Activated CD4-positive, CD25-positive, alpha-beta regulatory T cell treated with anti-CD3 and anti-CD28 coated beads, Interleukin-2, amount 50 U/mL, for 72 hours (primary cell): Measurements from ENCODE around the gene API5.
"Not testable (repeated sequence)": the region's sequence is repeated elsewhere in the genome, so short reads cannot be mapped to it uniquely, and the experiment has no call there.

Experiments used
- DNase-seq: peaks from one replicate; pipeline ENCODE4 v3.0.0; 2021

The API5 gene

DNA sequence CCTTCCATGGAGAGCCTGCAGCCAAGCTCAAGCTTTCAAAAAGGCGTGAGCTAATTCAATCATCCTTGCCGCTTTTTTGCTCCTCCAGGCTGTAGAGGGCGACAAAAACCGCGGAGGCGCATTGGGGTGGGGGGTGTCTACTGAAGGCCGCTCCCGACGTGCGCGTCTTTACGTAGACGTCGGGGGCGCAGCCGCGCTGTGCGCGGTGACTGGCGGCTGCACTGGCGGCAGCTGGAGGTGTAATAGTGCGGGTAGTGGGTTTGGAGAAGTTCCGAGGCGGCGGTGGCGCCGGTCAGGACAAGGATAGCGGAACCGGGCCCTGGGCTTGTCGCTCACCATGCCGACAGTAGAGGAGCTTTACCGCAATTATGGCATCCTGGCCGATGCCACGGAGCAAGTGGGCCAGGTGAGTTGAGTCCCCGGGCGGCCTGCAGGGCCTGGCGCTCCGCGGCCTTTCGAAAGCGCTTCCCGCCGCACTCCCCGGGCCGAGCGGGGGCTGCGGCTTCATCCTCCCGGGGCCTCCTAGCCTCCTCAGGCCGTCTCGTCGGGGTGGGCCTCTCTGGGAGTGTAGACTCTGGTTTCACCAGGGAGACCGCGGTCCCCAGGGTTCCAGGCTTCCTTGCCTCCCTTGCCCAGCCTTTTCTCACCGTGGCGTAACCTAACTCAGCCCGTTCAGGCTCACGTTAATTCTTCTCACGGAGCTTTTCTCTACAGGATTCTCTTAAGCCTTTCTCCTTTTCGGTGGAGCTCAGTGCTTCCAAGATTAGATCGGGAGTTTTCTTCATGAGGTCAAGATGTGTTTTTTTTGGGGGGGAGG lies at the start of gene API5:
TSS of gene API5 (plus strand) at position 206 of the 817 bp plus-strand sequence. CDS start at position 338, 132 bp downstream.
- peak; percentile 89 for DNase-seq

- DNase-seq, result no peak
Observed at GRCh38 chr11:43267856-43268580, 43.8 kb upstream of the API5 start.

GRCh38 chr11:43268786-43269185 lies 43.0 kb upstream of the API5 start:
- DNase-seq, result no peak

DNA sequence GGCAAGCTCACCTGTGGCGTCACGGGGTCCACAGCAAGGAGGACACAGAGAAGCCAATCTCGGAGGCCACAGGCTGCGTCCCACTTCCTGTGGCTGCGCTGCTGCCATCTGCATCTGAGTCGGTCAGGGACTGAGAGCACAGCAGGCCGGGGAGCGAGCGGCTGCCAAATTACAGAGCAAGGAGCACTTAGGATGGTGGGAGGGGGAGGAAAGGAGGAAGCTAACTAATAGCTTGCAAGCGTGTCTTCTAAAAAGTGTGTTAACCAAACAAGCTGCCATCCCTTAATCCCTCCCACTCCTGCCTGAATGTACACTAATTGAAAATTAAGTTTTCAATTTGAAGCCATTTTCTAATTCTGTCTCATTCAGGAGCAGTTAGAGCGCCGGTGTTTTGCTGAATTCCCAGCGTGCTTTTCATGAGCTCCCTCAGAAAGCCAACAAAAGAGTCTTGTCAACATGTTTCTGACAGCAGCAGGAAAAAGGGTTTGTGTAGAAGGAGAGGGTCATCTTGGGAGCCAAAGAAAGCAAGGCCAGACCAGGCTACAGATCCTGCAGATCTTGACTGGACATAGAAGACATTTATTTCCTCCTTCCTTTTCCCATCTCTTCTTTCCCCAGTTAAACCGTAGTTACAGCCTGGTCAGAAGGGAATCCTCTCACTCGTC lies 42.4 kb upstream of the API5 start:
- no peak for DNase-seq

DNA sequence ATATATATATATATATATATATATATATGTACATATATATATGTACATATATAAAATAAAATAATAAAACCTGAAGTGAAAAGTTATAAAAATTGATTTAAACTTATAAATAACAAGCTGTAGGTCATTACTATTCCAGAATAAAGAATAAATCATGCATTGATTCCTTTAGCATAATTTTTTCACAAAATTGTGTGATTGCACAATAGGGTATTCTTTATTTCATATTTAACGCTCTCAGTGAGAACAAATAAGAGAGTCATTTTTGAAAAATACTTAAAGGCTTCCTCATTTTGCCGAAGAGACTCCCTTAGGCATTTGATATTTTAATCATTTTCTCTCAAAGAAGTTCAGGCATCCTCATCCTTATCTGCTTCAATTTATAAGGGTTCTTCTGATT lies 41.3 kb upstream of the API5 start:
- no peak for DNase-seq

- no peak for DNase-seq
Observed at GRCh38 chr11:43278193-43278956, 33.4 kb upstream of the API5 start.

DNA sequence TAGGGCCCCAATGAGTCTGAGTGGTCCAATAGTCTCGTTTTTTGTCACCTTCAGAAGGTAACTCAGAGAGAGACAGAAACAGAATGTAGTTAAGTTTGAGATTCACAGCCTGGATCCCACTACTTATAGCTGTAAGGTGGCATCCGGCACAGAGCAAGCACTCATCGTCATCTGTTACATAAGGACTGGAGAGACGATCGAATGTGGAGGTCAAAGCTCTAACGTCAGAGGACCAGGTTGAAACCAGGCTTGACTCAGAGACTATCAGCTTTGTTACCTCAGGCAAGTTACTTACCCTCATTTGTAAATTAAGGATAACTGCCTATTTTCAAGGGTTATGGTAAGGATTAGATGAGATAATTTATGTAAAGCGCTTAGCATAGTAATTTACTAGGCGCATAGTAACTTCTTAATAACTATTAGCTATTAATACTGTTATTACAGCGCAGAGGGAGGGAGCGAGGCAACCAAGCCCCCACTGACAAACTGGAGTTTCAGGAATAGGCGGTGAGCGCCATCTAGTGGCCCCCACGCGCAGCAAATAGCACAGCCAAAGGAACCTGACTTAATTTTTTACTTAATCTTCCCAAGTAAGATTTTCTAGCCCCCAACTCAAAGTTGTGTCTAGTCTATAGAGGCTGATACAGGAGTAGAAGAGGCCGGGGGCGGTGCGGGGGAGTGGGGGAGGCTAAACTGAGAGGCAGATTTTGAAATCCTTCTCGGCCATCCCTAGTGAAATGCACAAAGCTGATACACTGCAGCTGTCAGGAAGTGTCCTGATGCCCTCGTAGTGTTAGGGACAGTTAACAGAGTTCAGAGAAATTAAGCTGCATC lies 29.0 kb upstream of the API5 start:
- peak; percentile 48 for DNase-seq

DNA sequence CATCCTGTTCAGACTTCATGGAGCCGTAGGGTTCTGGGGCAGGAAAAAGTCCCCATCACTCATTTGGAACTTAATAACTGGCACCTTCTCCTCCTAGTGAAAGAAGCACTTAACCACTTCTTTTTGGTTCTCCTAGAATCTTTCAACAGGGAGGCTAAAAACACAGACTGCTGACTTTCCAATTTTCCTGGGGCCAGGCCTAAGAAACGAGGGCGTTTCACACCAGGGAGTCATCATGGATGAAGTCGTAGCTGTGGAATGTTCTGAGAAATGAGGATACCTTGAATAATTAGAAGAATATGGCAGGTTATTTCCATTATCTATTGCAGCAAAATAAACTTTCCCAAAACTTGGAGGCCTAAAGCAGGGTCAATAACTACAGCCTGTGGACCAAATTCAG lies 26.0 kb upstream of the API5 start:
- DNase-seq, result no peak

- no peak for DNase-seq
Observed at GRCh38 chr11:43289368-43289767, 22.4 kb upstream of the API5 start.

DNA sequence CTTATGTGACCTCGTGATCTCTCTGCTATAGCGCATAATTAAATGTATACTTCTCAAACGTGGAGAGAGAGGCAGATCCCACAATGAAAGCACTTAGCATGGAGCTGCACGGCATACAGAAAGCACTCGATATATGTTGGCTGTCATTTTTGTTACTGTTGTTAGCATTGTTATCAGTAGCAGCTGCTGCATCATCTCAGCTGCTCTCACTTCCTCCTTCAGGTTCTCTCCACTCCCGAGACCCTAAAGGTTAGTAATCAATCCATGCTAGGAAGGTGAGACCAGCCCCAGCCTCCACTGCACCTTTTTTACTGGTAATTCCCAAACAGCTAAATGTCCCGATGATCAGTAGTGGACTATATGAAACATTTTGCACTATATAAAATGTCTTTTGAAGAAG lies 13.4 kb upstream of the API5 start:
- no peak for DNase-seq

DNA sequence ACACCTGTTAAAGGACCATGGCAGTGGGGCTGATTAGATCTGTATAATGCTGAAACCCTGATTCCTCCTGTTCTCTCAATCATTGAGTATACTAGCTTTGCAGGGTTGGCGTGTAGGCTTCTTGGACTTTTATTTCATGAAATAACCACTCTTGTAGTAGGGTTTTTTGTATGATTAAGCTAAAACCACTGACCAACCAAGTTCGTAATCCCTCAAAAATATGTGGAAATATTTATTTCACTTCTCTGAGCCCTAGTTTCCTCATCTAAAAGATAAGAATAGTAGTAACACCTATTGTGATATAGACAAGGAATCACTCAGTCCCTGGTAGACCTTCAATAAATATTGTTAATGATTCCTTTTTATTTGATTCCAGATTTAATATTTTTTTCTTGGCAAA lies 4.2 kb downstream of the API5 start:
- DNase-seq, result no peak

GRCh38 chr11:43316451-43316850 lies 4.7 kb downstream of the API5 start:
- no peak for DNase-seq

DNA sequence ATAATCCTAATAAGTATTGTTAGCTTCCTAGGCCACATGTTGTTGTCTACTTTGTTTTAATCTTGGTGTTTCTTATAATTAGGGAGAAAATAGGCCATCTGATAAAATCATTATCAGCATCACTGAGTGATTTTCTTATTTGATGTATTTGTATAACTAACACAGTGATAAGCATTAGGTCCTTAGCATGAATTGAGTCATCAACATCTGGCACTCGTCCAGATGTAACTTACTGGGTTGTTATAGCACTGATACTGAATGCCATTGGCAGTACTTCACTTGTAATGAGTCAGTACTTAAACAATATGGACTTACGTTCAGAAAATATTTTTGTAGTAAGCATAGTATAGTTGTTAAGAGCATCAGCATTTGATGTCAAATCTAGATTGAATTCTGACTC lies 16.2 kb downstream of the API5 start:
- no peak for DNase-seq

DNA sequence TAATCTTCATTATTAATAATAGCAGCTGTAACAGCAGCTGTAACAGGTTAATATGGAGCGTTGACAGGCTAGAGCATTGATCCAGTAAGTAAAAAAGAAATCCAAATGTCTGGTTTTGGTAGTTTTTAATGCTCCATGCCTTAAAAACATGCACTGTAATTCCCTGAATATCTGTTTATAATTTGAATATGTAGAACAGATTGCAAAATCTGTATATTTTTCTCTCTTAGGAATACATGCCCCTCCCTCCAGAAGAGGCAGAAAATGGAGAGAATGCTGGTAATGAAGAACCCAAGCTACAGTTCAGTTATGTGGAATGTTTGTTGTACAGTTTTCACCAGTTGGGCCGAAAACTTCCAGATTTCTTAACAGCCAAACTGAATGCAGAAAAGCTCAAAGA lies 16.7 kb downstream of the API5 start:
- no peak for DNase-seq

- DNase-seq, result no peak
Observed at GRCh38 chr11:43341159-43341558, 29.4 kb downstream of the API5 start.

- DNase-seq, result not testable (repeated sequence)
Observed at GRCh38 chr11:43351426-43351825, 39.6 kb downstream of the API5 start.

- no peak for DNase-seq
Observed at GRCh38 chr11:43354311-43354710, 42.5 kb downstream of the API5 start.

DNA sequence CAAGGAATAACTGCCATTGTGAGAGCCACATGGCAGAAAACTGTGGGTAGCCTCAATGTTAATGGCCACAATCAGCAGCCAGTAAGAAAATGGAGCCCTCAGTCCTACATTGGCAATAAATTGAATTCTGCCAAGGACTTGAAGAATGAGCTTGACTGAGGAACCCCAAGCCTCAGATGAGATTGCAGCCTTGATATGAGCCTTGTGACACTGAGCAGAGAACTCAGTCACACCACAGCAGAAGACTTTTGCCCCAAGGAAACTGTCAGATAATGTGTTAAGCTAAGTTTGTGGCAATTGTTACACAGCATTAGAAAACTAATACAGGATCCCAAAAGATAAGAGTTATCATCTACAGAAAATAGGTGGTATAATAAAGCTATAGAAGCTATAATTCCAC lies 44.5 kb downstream of the API5 start:
- no peak for DNase-seq

DNA sequence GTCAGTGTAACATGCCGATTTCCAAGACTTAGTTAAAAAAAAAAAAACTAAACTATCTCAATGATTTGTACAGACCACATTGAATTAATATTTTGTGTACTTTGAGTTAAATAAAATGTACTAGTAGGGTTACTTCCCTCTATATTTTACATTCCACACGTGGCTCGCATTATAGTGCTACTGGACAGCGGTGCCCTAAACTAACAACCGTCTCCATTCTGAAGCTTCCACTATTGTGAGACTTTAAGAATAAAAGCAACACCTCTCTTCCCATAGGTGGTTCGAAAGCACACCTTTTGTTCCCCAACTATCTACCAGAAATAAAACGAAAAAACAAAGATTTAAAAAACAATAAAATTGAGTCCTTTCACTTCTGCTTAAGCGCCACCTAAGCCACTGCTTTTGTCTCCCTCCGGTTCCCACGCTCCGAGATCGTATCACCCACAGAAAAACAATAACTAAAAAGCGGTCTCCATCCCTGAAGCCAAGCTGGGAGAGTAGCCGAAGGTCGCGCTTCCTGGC lies 46.5 kb downstream of the API5 start:
- no peak for DNase-seq

GRCh38 chr11:43358801-43359421 lies 47.1 kb downstream of the API5 start, which contains the start of gene TTC17:
Gene TTC17 (plus strand): TSS chr11:43358920. CDS start chr11:43358955, 35 bp downstream.
- DNase-seq, result peak; percentile 95

GRCh38 chr11:43359422-43359818 lies 47.6 kb downstream of the API5 start:
- DNase-seq, result no peak
